Caco-2 (cell line): ENCODE results near the gene FNDC3B. TPM values are rescaled to one million over a fixed set of nuclear protein-coding genes. Genes with fewer than 3 reads are reported as not detected.

Experiments used
- BruUV-seq: library from RNA; stranded (reverse); fragments of 400-500 nt; replicated peaks from 2 replicates; lab custom pipeline; 2021; lab: Mats Ljungman, UMichigan
- CTCF ChIA-PET: fragments of 300-600 bp; sonication (Branson Sonifier 250); formaldehyde crosslinking; loops from one replicate; lab custom pipeline; 2022; ENCODE audit warnings: antibody characterized with exemption; lab: Charles Lee
- POLR2A ChIA-PET: fragments of 300-600 bp; sonication (Branson Sonifier 250); formaldehyde crosslinking; loops from one replicate; lab custom pipeline; 2022; ENCODE audit warnings: antibody characterized with exemption; lab: Charles Lee
- DNase-seq, 2 experiments: peaks; one replicate each; pipeline versions ENCODE4 v3.0.0 to v3.0.0-alpha.2; 2020 to 2022
- H3K27me3 ChIP-seq: replicated peaks from 2 replicates; pipeline ENCODE4 v1.6.0; 2011; ENCODE audit warnings: low read length; ENCODE audit not compliant: control insufficient read depth, insufficient read depth
- H3K36me3 ChIP-seq: 2 replicates; pipeline ENCODE4 v1.5.1; 2011; ENCODE audit warnings: low read length; ENCODE audit not compliant: control insufficient read depth, insufficient read depth
- H3K4me1 ChIP-seq: fragments of 250-450 bp; sonication (Bioruptor Pico); 2 replicates; pipeline ENCODE4 v1.5.1; 2020; ENCODE audit warnings: mild to moderate bottlenecking
- H3K4me3 ChIP-seq: 2 replicates; pipeline ENCODE4 v1.5.1; 2011; ENCODE audit warnings: low read depth, mild to moderate bottlenecking, control low read depth, low read length
- H3K9me3 ChIP-seq: fragments of 250-450 bp; sonication (Bioruptor Pico); 2 replicates; pipeline ENCODE4 v1.5.1; 2020; ENCODE audit warnings: mild to moderate bottlenecking, moderate library complexity
- H3K27ac Mint-ChIP-seq: one replicate; pipeline ENCODE4 v1.8.0; 2022; ENCODE audit warnings: mixed read lengths; ENCODE audit not compliant: unreplicated experiment
- H3K27me3 Mint-ChIP-seq: one replicate; pipeline ENCODE4 v1.8.0; 2022; ENCODE audit warnings: mixed read lengths; ENCODE audit not compliant: insufficient read depth, unreplicated experiment
- H3K36me3 Mint-ChIP-seq: one replicate; pipeline ENCODE4 v1.8.0; 2022; ENCODE audit warnings: mild to moderate bottlenecking, mixed read lengths; ENCODE audit not compliant: insufficient read depth, unreplicated experiment
- H3K4me1 Mint-ChIP-seq: one replicate; pipeline ENCODE4 v1.8.0; 2022; ENCODE audit warnings: low read depth, mixed read lengths; ENCODE audit not compliant: unreplicated experiment
- H3K4me3 Mint-ChIP-seq: one replicate; pipeline ENCODE4 v1.8.0; 2022; ENCODE audit warnings: mild to moderate bottlenecking, moderate library complexity, mixed read lengths; ENCODE audit not compliant: unreplicated experiment
- H3K9me3 Mint-ChIP-seq: one replicate; pipeline ENCODE4 v1.8.0; 2022; ENCODE audit warnings: mixed read lengths; ENCODE audit not compliant: unreplicated experiment
- CTCF ChIP-seq, 2 experiments: fragments of 200-600 bp in 1 of 2; IDR thresholded peaks; 1 replicate in 1 of 2; 2 replicates in 1 of 2; pipeline versions ENCODE4 v1.5.1 to v1.8.0; 2011 to 2022; ENCODE audit warnings: antibody characterized with exemption in 1 of 2, control low read depth in 1 of 2, inconsistent platforms in 1 of 2, low read depth in 1 of 2, low read length in 1 of 2, mild to moderate bottlenecking in 1 of 2, moderate library complexity in 1 of 2; ENCODE audit not compliant: insufficient read depth in 1 of 2, severe bottlenecking in 1 of 2, unreplicated experiment in 1 of 2
- intact Hi-C: fragments of 100-400 bp; cut with micrococcal nuclease; formaldehyde crosslinking; loops from one replicate; pipeline ENCODE4 v1.10.0; 2022; ENCODE audit not compliant: unreplicated experiment
- total RNA-seq: library from RNA; stranded (reverse); gene quantifications from 2 replicates; pipeline ENCODE4 v1.2.3, GENCODE V29; 2022

FNDC3B gene
- total RNA-seq, 1 experiment from 2014 or later = 59.8 TPM

GRCh38 chr3:172188511-172188910 is 149.1 kb downstream of the FNDC3B start:
- H3K4me3 Mint-ChIP-seq = no peak overlapping the region
- H3K27me3 Mint-ChIP-seq = no peaks in the 10 kb centered on the region
- Histone ChIP-seq H3K4me3 (no peak overlapping the region), H3K4me1 (no peaks in the 10 kb centered on the region), H3K36me3 (no peaks in the 10 kb centered on the region), H3K9me3 (no peaks in the 10 kb centered on the region), H3K27me3 (no peaks in the 10 kb centered on the region)
- peaks cover 6% of the 10 kb centered on the region for H3K36me3 Mint-ChIP-seq
- H3K27ac Mint-ChIP-seq = no peak overlapping the region
- TF ChIP-seq CTCF (IDR thresholded peaks at IDR 0.05; ENCODE audit: insufficient read depth in 1 of 2, low read depth in 1 of 2, low read length in 1 of 2, severe bottlenecking in 1 of 2, unreplicated experiment in 1 of 2) = no peak
- DNase-seq = no peak
- BruUV-seq = no TSS peak
- intact Hi-C loops = no loop called here
- H3K4me1 Mint-ChIP-seq = no peaks in the 10 kb centered on the region
- ChIA-PET CTCF (no interaction called here), POLR2A (no interaction called here)
- H3K9me3 Mint-ChIP-seq = no peaks in the 10 kb centered on the region

GRCh38 chr3:172189213-172189612 is 149.8 kb downstream of the FNDC3B start:
- no peaks in the 10 kb centered on the region for H3K27me3 Mint-ChIP-seq
- H3K36me3 Mint-ChIP-seq = peaks cover 6% of the 10 kb centered on the region
- no peak overlapping the region for H3K27ac Mint-ChIP-seq
- H3K4me3 Mint-ChIP-seq = no peak overlapping the region
- no peaks in the 10 kb centered on the region for H3K9me3 ChIP-seq
- TF ChIP-seq CTCF (IDR thresholded peaks at IDR 0.05; ENCODE audit: insufficient read depth in 1 of 2, low read depth in 1 of 2, low read length in 1 of 2, severe bottlenecking in 1 of 2, unreplicated experiment in 1 of 2) = no peak
- ChIA-PET CTCF (no interaction called here), POLR2A (no interaction called here)
- intact Hi-C loops = no loop called here
- no peak overlapping the region for H3K4me3 ChIP-seq
- no peaks in the 10 kb centered on the region for H3K4me1 Mint-ChIP-seq
- no peaks in the 10 kb centered on the region for H3K36me3 ChIP-seq
- no TSS peak for BruUV-seq
- no peaks in the 10 kb centered on the region for H3K9me3 Mint-ChIP-seq
- H3K27me3 ChIP-seq = no peaks in the 10 kb centered on the region
- H3K4me1 ChIP-seq = 0 out of 2 replicates have a peak, but pooled peaks cover under 1% of the 10 kb centered on the region
- no peak for DNase-seq

- Mint-ChIP-seq H3K27me3 (no peaks in the 10 kb centered on the region), H3K9me3 (no peaks in the 10 kb centered on the region), H3K27ac (no peak overlapping the region), H3K36me3 (peaks cover 6% of the 10 kb centered on the region), H3K4me1 (peaks cover 4% of the 10 kb centered on the region), H3K4me3 (no peak overlapping the region)
- no peaks in the 10 kb centered on the region for H3K27me3 ChIP-seq
- no peaks in the 10 kb centered on the region for H3K36me3 ChIP-seq
- H3K9me3 ChIP-seq = no peaks in the 10 kb centered on the region
- peaks cover 9% of the 10 kb centered on the region for H3K4me1 ChIP-seq
- no peak for TF ChIP-seq CTCF (IDR thresholded peaks at IDR 0.05; ENCODE audit: insufficient read depth in 1 of 2, low read depth in 1 of 2, low read length in 1 of 2, severe bottlenecking in 1 of 2, unreplicated experiment in 1 of 2)
- intact Hi-C loops = no loop called here
- ChIA-PET POLR2A (no interaction called here), CTCF (no interaction called here)
- no TSS peak for BruUV-seq
- no peak overlapping the region for H3K4me3 ChIP-seq
- DNase-seq = no peak
These were observed 150.7 kb downstream of the FNDC3B start for GRCh38 chr3:172189987-172190603.
